GM23338 (cell line): ENCODE measurements around the gene C16orf78. TPM values are rescaled to one million over a fixed set of nuclear protein-coding genes. Genes with fewer than 3 reads are reported as not detected.

Source experiments
- ATAC-seq: fragments of 200-7000 bp; cut with Tn5 transposase; 3 replicates; pipeline ENCODE4 v1.9.1; 2020
- DNase-seq: peaks from one replicate; pipeline ENCODE4 v3.0.0-alpha.2; 2015; ENCODE audit warnings: low spot score
- H2AFZ ChIP-seq: fragments of 200-600 bp; sonication (generic); 2 replicates; pipeline ENCODE4 v1.8.0; 2016; ENCODE audit warnings: antibody characterized with exemption, mild to moderate bottlenecking, moderate library complexity
- H3F3A ChIP-seq: fragments of 200-600 bp; sonication (generic); replicated peaks from 2 replicates; pipeline ENCODE4 v1.8.0; 2017; ENCODE audit warnings: antibody characterized with exemption, mixed run types, low read depth
- H3K27ac ChIP-seq: fragments of 200-600 bp; sonication (generic); 2 replicates; pipeline ENCODE4 v1.6.1; 2016; ENCODE audit warnings: low read depth
- H3K27me3 ChIP-seq: fragments of 200-600 bp; sonication (generic); 2 replicates; pipeline ENCODE4 v1.8.0; 2016; ENCODE audit warnings: mild to moderate bottlenecking, mixed run types, moderate library complexity; ENCODE audit not compliant: insufficient read depth
- H3K36me3 ChIP-seq: fragments of 200-600 bp; sonication (generic); 2 replicates; pipeline ENCODE4 v1.8.0; 2016; ENCODE audit warnings: mild to moderate bottlenecking; ENCODE audit not compliant: insufficient read depth
- H3K4me1 ChIP-seq: fragments of 200-600 bp; sonication (generic); 2 replicates; pipeline ENCODE4 v1.8.0; 2016; ENCODE audit warnings: mild to moderate bottlenecking, moderate library complexity; ENCODE audit not compliant: insufficient read depth
- H3K4me2 ChIP-seq: fragments of 200-600 bp; sonication (generic); 2 replicates; pipeline ENCODE4 v1.7.1; 2017; ENCODE audit warnings: mixed run types
- H3K4me3 ChIP-seq: fragments of 200-600 bp; sonication (generic); 2 replicates; pipeline ENCODE4 v1.6.1; 2016; ENCODE audit warnings: mixed run types
- H3K79me2 ChIP-seq: fragments of 200-600 bp; sonication (generic); replicated peaks from 2 replicates; pipeline ENCODE4 v1.8.0; 2017; ENCODE audit warnings: mild to moderate bottlenecking; ENCODE audit not compliant: insufficient read depth
- H3K9me2 ChIP-seq: fragments of 200-600 bp; sonication (generic); 2 replicates; pipeline ENCODE4 v1.8.0; 2017; ENCODE audit not compliant: insufficient read depth
- H4K20me1 ChIP-seq: fragments of 200-600 bp; sonication (generic); replicated peaks from 2 replicates; pipeline ENCODE4 v1.8.0; 2017; ENCODE audit warnings: mild to moderate bottlenecking; ENCODE audit not compliant: insufficient read depth
- H3K27ac Mint-ChIP-seq: 2 replicates; pipeline ENCODE4 v1.8.0; 2020; ENCODE audit warnings: inconsistent platforms, mild to moderate bottlenecking, moderate library complexity, mixed read lengths
- H3K27me3 Mint-ChIP-seq: 3 replicates; pipeline ENCODE4 v1.8.0; 2022; ENCODE audit warnings: low read depth, mild to moderate bottlenecking, moderate library complexity, mixed read lengths, inconsistent platforms; ENCODE audit not compliant: insufficient read depth, poor library complexity
- H3K36me3 Mint-ChIP-seq: 3 replicates; pipeline ENCODE4 v1.8.0; 2021; ENCODE audit warnings: low read depth, mild to moderate bottlenecking, inconsistent platforms, moderate library complexity, mixed read lengths
- H3K4me1 Mint-ChIP-seq: 3 replicates; pipeline ENCODE4 v1.8.0; 2020; ENCODE audit warnings: mild to moderate bottlenecking, inconsistent platforms, mixed read lengths
- H3K4me3 Mint-ChIP-seq: 3 replicates; pipeline ENCODE4 v1.8.0; 2021; ENCODE audit warnings: moderate library complexity, mild to moderate bottlenecking, inconsistent platforms, mixed read lengths
- H3K9me3 Mint-ChIP-seq: 3 replicates; pipeline ENCODE4 v1.8.0; 2020; ENCODE audit warnings: moderate library complexity, mild to moderate bottlenecking, inconsistent platforms, mixed read lengths
- CREB1 ChIP-seq: fragments of 250-450 bp; sonication (Bioruptor Pico); IDR thresholded peaks from 2 replicates; pipeline ENCODE4 v1.5.0; 2020; ENCODE audit warnings: low read depth, mild to moderate bottlenecking, moderate library complexity
- EZH2 ChIP-seq: fragments of 200-600 bp; sonication (generic); IDR thresholded peaks from one replicate; pipeline ENCODE4 v1.8.0; 2017; ENCODE audit warnings: antibody characterized with exemption, mild to moderate bottlenecking, low read depth; ENCODE audit not compliant: unreplicated experiment
- JUNB ChIP-seq: IDR thresholded peaks from one replicate; pipeline ENCODE4 v1.6.1; 2016; ENCODE audit warnings: antibody characterized with exemption; ENCODE audit not compliant: unreplicated experiment
- NANOG ChIP-seq: IDR thresholded peaks from 2 replicates; pipeline ENCODE4 v1.6.1; 2016; ENCODE audit warnings: antibody characterized with exemption, borderline replicate concordance
- POLR2AphosphoS5 ChIP-seq: IDR thresholded peaks from 2 replicates; pipeline ENCODE4 v1.6.1; 2016; ENCODE audit warnings: antibody characterized with exemption, low read depth
- STAT1 ChIP-seq: IDR thresholded peaks from one replicate; pipeline ENCODE4 v1.6.1; 2016; ENCODE audit warnings: antibody characterized with exemption; ENCODE audit not compliant: unreplicated experiment
- ZNF331 ChIP-seq: fragments of 250-450 bp; sonication (Bioruptor Pico); IDR thresholded peaks from 2 replicates; pipeline ENCODE4 v1.5.0; 2020; ENCODE audit warnings: low read depth, mild to moderate bottlenecking, moderate library complexity
- ZNF462 ChIP-seq: fragments of 250-450 bp; sonication (Bioruptor Pico); IDR thresholded peaks from 2 replicates; pipeline ENCODE4 v1.5.0; 2020; ENCODE audit warnings: mild to moderate bottlenecking, moderate library complexity
- polyA plus RNA-seq: library from polyadenylated mRNA; unstranded; fragments of >200 nt; fragmentation: Nextera tagmentation; extraction: Ambion mirVana; gene quantifications from 2 replicates; pipeline ENCODE4 v1.2.1, GENCODE V29; 2016
- total RNA-seq: library from RNA; depleted of rRNA; stranded (reverse); fragments of >200 nt; shearing (Covaris generic); gene quantifications from 2 replicates; pipeline ENCODE4 v1.2.3, GENCODE V29; 2014

C16orf78 gene
- total and polyA plus RNA-seq, 2 experiments from 2014 or later, result not detected

GRCh38 chr16:49338611-49339265 lies 34.9 kb upstream of the C16orf78 start:
- Mint-ChIP-seq H3K27ac (no peak overlapping the region), H3K27me3 (peaks cover 8% of the 10 kb centered on the region)

More at GRCh38 chr16:49338611-49339265, 34.9 kb upstream of the C16orf78 start:
- no peaks in the 10 kb centered on the region for H3K4me1 ChIP-seq
- no peak for TF ChIP-seq STAT1
- no peak for TF ChIP-seq ZNF462 (CRISPR knock-in tag)
- TF ChIP-seq EZH2, result no peak
- no peak for TF ChIP-seq POLR2AphosphoS5
- TF ChIP-seq NANOG, result no peak
- no peak for TF ChIP-seq ZNF331
- TF ChIP-seq CREB1 (CRISPR knock-in tag), result no peak
- no peak for TF ChIP-seq JUNB
- Mint-ChIP-seq H3K36me3 (no peaks in the 10 kb centered on the region), H3K4me3 (no peak overlapping the region), H3K4me1 (no peaks in the 10 kb centered on the region), H3K9me3 (no peaks in the 10 kb centered on the region; the same call in 2 of the 3 replicates)
- H4K20me1 ChIP-seq, result no peaks in the 10 kb centered on the region
- no peaks in the 10 kb centered on the region for H3K9me2 ChIP-seq
- no peak for DNase-seq
- no peak overlapping the region for H3K27ac ChIP-seq
- H3K4me3 ChIP-seq, result no peak overlapping the region
- H3F3A ChIP-seq, result no peaks in the 10 kb centered on the region
- H2AFZ ChIP-seq, result no peak overlapping the region
- H3K27me3 ChIP-seq, result no peaks in the 10 kb centered on the region
- no peak for ATAC-seq
- H3K79me2 ChIP-seq, result no peaks in the 10 kb centered on the region
- H3K36me3 ChIP-seq, result no peaks in the 10 kb centered on the region
- H3K4me2 ChIP-seq, result no peak overlapping the region
